B cell (primary cell): ENCODE data around the gene NPAS1.

Experiments
- CTCF ChIP-seq: fragments of 200-600 bp; IDR thresholded peaks from one replicate; pipeline ENCODE4 v1.8.0; 2022; ENCODE audit warnings: antibody characterized with exemption, mild to moderate bottlenecking
- EZH2 ChIP-seq: IDR thresholded peaks from 2 replicates; pipeline ENCODE4 v1.6.1; 2012; ENCODE audit warnings: borderline replicate concordance, low read depth, mild to moderate bottlenecking, moderate library complexity, low read length; ENCODE audit not compliant: insufficient read depth, poor library complexity, severe bottlenecking

- no peak for TF ChIP-seq CTCF
- no peak for TF ChIP-seq EZH2
These were observed 47.0 kb downstream of the NPAS1 start for GRCh38 chr19:47066376-47067214.
